Raji (cell line): Measurements from ENCODE around the gene KCNQ1OT1.

Experiments
- POLR2A ChIP-seq: IDR thresholded peaks from 2 replicates; pipeline ENCODE4 v1.6.1; 2011; ENCODE audit warnings: low read depth, low read length, control low read depth; ENCODE audit not compliant: insufficient read depth

The KCNQ1OT1 gene

GRCh38 chr11:2717561-2718325, 17.9 kb upstream of the KCNQ1OT1 start:
- TF ChIP-seq POLR2A: no peak

DNA sequence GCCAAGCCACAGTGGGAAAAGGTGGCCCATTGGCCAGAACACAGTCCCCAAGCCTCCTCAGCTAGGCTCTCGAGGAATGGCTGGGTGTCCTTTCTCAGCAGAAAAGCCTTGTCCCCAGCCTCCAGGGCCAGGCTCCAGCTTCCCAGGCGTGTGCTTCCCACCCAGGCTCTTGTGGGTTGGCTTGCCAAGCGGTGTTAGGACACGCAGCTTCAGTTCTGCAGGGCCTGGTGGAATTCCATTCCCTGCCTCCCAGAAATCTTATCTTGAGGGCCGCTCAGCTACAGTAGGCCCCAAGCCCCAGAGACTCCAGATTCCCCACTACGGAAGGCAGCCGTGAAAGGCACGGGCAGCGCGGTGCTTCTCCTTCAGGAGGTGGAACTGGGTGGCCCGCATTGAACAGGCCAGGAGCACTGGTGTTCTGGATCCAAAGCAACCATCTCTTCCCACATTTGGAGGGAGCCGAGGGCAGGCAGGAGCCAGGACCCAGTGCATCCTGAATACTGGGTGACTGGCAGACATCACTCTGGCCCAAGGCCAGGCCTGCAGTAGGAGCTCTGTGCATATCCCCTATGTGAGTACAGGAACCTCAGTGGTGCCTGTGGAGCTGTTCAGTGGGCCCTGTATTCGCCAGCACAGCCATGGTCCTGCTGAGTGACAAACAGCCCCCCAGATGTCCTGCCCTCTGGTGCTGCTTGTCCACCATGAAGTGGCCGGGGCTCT, 16.7 kb upstream of the KCNQ1OT1 start:
- TF ChIP-seq POLR2A: no peak

- TF ChIP-seq POLR2A: no peak
These were observed 16.0 kb upstream of the KCNQ1OT1 start for GRCh38 chr11:2715716-2716350.

- no peak for TF ChIP-seq POLR2A
These were observed 15.1 kb upstream of the KCNQ1OT1 start for GRCh38 chr11:2714871-2715270.

DNA sequence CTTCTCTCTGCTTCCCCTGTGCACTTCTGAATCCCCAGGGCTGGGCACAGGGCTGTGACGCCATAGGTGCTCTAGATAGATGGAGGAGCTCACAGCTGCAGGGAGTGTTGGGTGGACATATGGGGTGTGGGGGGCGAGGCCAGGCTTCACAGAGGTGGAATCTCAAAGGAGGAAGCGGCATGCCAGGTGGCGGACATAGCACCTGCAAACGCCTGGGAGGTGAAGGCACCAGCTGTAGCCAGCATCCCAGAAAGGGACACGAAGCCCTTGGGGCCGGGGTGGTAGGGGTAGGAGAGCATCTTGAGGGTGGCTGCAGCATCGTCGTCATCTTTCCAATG, 14.6 kb upstream of the KCNQ1OT1 start:
- TF ChIP-seq POLR2A: no peak

GRCh38 chr11:2713661-2714462, 14.1 kb upstream of the KCNQ1OT1 start:
- TF ChIP-seq POLR2A: no peak

GRCh38 chr11:2713094-2713493, 13.3 kb upstream of the KCNQ1OT1 start:
- TF ChIP-seq POLR2A: no peak

DNA sequence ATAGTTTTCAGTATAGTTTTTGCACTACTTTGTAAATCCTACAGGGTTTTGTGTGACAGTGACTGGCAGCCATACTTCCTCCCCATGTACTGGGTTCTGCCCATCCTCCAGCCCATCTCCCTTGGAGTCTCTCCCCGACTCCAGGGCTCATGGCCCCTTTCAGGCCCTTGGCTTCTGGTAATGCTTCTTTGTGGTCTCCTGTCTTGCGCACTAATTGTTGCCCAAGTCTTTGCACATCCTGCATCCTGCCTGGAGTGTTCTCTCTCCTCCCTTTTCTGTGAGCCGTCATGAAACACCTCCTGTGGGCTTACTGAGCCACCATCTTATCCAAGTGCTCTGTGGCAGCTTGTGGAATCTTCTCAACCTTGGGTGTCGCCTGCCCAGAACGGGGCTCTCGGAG, 11.4 kb upstream of the KCNQ1OT1 start:
- no peak for TF ChIP-seq POLR2A

- TF ChIP-seq POLR2A: no peak
These were observed 9.6 kb upstream of the KCNQ1OT1 start for GRCh38 chr11:2709429-2709828.

GRCh38 chr11:2708757-2709281, 9.0 kb upstream of the KCNQ1OT1 start:
- TF ChIP-seq POLR2A: no peak

- TF ChIP-seq POLR2A: no peak
These were observed 8.4 kb upstream of the KCNQ1OT1 start for GRCh38 chr11:2708151-2708581.

DNA sequence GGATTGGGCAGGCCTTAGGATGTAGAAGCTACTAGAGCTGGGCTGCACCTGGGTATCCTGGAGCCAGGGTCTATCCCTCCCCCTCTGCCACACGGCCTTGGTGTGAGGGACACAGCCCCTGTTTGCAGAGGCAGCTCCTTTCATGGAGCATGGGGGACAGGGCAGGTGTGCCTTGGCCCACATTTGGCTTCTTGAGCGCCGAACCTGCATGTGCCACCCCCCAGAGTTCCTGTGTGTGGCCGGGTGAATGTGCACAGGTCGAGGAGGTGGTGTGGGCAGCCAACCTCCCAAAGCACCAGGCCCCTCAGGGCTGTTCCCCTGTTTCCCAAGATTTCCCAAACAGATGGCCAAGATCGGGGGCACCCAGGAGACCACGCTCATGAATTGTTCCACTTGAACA, 7.9 kb upstream of the KCNQ1OT1 start:
- TF ChIP-seq POLR2A: no peak

GRCh38 chr11:2706321-2706720, 6.5 kb upstream of the KCNQ1OT1 start:
- TF ChIP-seq POLR2A: no peak

- no peak for TF ChIP-seq POLR2A
These were observed 5.3 kb upstream of the KCNQ1OT1 start for GRCh38 chr11:2704896-2705606.

- no peak for TF ChIP-seq POLR2A
These were observed 4.6 kb upstream of the KCNQ1OT1 start for GRCh38 chr11:2704356-2704755.
